ENCODE data around the gene HNF4A.

DNA sequence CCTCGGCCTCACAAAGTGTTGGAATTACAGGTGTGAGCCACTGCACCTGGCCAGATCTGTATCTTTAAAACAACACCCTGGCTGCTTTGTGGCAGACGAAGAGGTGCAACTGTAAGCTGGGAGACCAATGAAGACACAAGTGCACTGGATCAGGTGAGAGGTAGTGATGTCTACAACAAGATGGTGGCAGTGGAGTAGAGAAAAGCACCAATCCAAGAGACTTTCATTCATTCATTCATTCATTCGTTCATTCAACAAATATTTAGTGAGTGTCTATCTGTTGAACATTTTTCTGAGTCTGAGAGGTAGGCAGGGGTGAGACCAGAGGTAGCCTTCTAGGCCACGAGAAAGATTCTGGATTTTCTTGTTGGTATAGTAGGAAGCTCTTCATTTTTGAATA is 83.3 kb downstream of the HNF4A start:
- TF ChIP-seq CTCF (IDR thresholded peaks at IDR 0.05) (no peak), POLR2A (IDR thresholded peaks at IDR 0.05) (no peak)
